Medulla oblongata (tissue), 1 donor: ENCODE results near the gene RGS1.
A peak's percentile ranks its signal among the peaks of the same experiment; 100 is the strongest.

Experiments
- DNase-seq: peaks from one replicate; pipeline ENCODE4 v3.0.0-alpha.2; 2015; ENCODE audit errors: extremely low spot score

The RGS1 gene

GRCh38 chr1:192620071-192620635 lies 44.6 kb downstream of the RGS1 start:
- DNase-seq: no peak

GRCh38 chr1:192626366-192627179 lies 51.0 kb downstream of the RGS1 start:
- DNase-seq: no peak

GRCh38 chr1:192627901-192628300 lies 52.3 kb downstream of the RGS1 start:
- no peak for DNase-seq

- no peak for DNase-seq
These were observed 53.0 kb downstream of the RGS1 start for GRCh38 chr1:192628396-192629057.

- peak; percentile 12 for DNase-seq
These were observed 54.0 kb downstream of the RGS1 start for GRCh38 chr1:192629612-192630011.
